Mucosa of rectum (tissue), 2 donors: ENCODE data around the gene PDGFA.
A peak's percentile ranks its signal among the peaks of the same experiment; 100 is the strongest.

ENCODE experiments used
- H3K27ac ChIP-seq, 2 donors: one replicate each; pipeline ENCODE4 v1.7.0; 2013; ENCODE audit warnings: inconsistent platforms in 2 of 2, low read depth in 2 of 2, low read length in 2 of 2
- H3K27me3 ChIP-seq, 2 donors: one replicate each; pipeline ENCODE4 v1.7.0; 2013; ENCODE audit warnings: low read length in 2 of 2; ENCODE audit not compliant: control insufficient read depth in 2 of 2, insufficient read depth in 2 of 2
- H3K36me3 ChIP-seq, 2 donors: one replicate each; pipeline ENCODE4 v1.7.0; 2013; ENCODE audit warnings: low read length in 2 of 2; ENCODE audit not compliant: control insufficient read depth in 2 of 2, insufficient read depth in 2 of 2
- H3K4me1 ChIP-seq, 2 donors: one replicate each; pipeline ENCODE4 v1.7.0; 2013; ENCODE audit warnings: low read length in 2 of 2, mild to moderate bottlenecking in 1 of 2; ENCODE audit not compliant: control insufficient read depth in 2 of 2, insufficient read depth in 2 of 2
- H3K4me3 ChIP-seq, 2 donors: one replicate each; pipeline ENCODE4 v1.7.0; 2013; ENCODE audit warnings: low read length in 2 of 2
- H3K9ac ChIP-seq, 2 donors: one replicate each; pipeline ENCODE4 v1.7.0; 2013; ENCODE audit warnings: low read length in 2 of 2, low read depth in 1 of 2, mild to moderate bottlenecking in 1 of 2
- H3K9me3 ChIP-seq, 2 donors: one replicate each; pipeline ENCODE4 v1.7.0; 2013; ENCODE audit warnings: low read length in 2 of 2; ENCODE audit not compliant: control insufficient read depth in 2 of 2
- donor health status: healthy.
- donor health status: Normal muscosa, but diverticular disease.

PDGFA gene

DNA sequence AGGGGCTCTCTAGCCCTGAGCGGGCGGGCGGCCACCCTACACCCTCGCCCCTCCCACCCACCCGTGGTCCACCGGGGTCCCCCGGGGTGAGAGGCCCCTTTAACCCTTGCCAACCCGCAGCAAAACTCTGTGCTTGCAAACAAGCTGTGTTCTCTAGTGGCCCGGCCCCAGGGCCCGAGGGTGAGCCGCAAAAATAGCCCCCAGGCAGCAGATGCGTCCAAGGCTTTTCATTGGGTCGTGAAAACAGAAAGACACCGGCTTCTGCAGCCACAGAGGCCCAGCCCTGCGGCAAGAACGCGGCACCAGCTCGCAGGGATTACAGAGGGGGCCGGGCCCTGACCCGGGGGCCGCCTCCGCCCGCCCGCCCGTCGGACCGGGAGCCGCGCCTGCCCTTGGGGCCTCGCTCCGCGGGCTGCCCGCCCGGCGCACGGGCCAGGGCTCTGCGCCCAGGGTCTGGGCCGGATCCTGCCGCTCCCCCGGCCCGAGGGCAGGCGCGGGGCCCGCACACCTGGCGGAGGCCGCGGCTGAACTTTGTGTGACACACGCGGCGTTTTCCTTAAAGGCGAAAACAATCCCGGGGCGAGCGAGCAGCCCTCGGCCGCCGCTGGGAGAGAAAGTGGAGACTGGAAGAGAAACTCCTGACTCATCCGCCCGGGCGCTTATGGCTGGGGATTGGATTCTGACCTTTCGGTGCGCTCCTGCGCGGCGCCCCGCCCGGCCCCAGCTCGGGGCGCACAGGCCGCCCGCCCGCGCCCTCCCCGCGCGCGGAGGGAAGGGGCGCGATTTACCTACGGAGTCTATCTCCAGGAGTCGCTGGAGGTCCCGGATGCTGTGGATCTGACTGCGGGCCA, 2.8 kb downstream of the PDGFA start:
- Histone ChIP-seq H3K9ac (peak overlapping the region; percentile 52 to 98), H3K4me1 (peaks cover 27 to 50% of the 10 kb centered on the region in 2 donors), H3K9me3 (no peaks in the 10 kb centered on the region), H3K36me3 (peaks cover 2 to 4% of the 10 kb centered on the region in 2 donors), H3K27ac (peak overlapping the region; percentile 95 to 98), H3K4me3 (peak overlapping the region; percentile 59 to 78), H3K27me3 (peaks cover 5 to 10% of the 10 kb centered on the region in 2 donors)

DNA sequence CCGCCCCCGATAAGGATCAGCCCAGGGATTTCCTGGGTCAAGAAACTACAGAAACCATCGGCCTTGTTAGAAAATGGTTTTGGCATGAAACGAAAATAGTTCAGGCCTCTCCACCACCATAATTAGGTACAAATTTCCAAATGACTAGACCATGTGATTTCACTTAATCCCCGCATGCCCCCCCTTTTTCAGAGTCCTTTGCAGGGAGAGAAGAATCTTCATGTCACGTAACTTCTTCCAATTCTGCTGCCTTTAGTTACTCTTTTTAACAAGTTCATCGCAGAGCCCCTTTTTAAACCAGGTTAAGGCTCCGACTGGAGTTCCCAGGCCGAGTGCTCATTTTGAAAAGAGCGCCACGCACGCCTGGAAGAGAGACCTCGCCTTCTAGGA, 3.4 kb downstream of the PDGFA start:
- Histone ChIP-seq H3K9me3 (no peaks in the 10 kb centered on the region), H3K36me3 (peaks cover 2 to 7% of the 10 kb centered on the region in 2 donors), H3K27ac (peak overlapping the region in 1 of 2 donors; percentile 95), H3K27me3 (peaks cover 4 to 7% of the 10 kb centered on the region in 2 donors), H3K4me3 (peak overlapping the region in 1 of 2 donors; percentile 16), H3K4me1 (peaks cover 23 to 47% of the 10 kb centered on the region in 2 donors), H3K9ac (peak overlapping the region in 1 of 2 donors; percentile 47)

GRCh38 chr7:515628-516027, 4.0 kb downstream of the PDGFA start:
- peak overlapping the region in 1 of 2 donors; percentile 16 for H3K4me3 ChIP-seq
- H3K9me3 ChIP-seq: no peaks in the 10 kb centered on the region
- peaks cover 2 to 8% of the 10 kb centered on the region in 2 donors for H3K36me3 ChIP-seq
- peak overlapping the region; percentile 34 to 37 for H3K9ac ChIP-seq
- peaks cover 17 to 41% of the 10 kb centered on the region in 2 donors for H3K4me1 ChIP-seq
- H3K27ac ChIP-seq: peak overlapping the region in 1 of 2 donors; percentile 15
- peaks cover 0 to 2% of the 10 kb centered on the region in 2 donors for H3K27me3 ChIP-seq

DNA sequence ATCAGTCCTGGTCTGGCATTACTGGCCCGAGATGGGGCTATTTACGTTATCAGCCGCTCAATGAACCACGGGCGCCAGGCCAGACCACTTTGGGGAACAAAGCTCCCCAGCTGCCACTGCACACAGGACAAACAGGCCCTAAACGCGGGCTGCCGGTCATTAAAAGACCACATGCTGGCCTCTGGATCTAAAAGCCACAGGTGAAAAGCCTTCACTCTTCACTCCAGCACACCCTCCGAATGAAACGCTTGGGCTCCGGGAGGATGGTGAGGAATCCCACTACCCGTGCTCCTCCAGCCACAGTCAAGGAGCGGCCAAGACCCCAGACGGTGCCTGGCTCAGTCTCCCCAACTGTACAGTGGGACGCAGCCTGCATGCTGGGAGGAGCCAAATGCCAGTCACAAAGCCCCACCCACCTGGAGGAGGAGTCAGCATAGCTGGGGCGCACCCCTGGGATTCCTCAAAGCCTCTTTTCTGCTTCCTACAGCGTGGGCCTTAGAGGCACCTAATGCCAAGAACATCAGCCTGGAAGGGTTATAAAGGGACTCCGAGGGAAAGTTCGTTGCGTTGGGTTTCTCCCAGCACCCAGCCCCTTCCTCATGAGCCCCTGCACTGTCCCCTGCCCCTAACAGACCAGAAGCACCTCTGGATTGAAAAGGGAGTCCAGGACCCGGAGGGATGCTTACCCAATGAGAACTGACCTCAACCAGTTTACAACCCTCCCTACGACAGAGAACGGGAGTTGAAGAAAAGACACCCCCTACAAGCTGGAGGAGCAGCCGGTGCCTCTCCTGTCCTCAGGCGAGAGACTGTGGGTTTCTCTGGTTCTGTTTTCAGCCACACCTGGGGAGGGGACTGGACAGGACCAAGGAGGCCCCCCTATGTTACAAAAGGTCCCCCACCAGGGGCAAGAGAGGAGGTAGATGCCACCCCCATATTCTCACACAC, 4.7 kb downstream of the PDGFA start:
- Histone ChIP-seq H3K36me3 (peaks cover 2 to 8% of the 10 kb centered on the region in 2 donors), H3K4me1 (peaks cover 16 to 39% of the 10 kb centered on the region in 2 donors), H3K27ac (peak overlapping the region in 1 of 2 donors; percentile 34), H3K9ac (peak overlapping the region; percentile 34 to 37), H3K9me3 (no peaks in the 10 kb centered on the region), H3K4me3 (no peak overlapping the region), H3K27me3 (no peaks in the 10 kb centered on the region)

DNA sequence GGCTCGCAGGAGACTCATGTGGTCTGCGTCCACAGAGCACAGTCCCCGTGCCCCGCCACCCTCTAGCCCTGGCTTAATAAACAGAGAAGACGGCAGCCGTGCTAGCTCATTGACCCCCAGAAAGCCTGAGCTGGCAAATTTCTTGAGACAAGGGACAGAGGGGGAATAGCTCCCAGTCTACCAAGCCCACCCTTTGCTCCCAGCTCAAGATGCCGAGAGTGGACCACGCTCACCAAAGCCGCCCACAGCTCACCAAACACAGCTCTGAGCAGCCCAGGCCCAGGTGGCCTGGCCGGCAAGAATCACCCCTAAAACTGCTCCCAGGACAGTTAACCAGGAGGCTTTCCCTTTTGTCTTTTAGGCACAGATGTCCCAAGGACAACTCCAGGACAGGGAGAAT, 5.4 kb downstream of the PDGFA start:
- peaks cover 16 to 39% of the 10 kb centered on the region in 2 donors for H3K4me1 ChIP-seq
- no peak overlapping the region for H3K9ac ChIP-seq
- no peak overlapping the region for H3K4me3 ChIP-seq
- no peak overlapping the region for H3K27ac ChIP-seq
- no peaks in the 10 kb centered on the region for H3K9me3 ChIP-seq
- H3K27me3 ChIP-seq: no peaks in the 10 kb centered on the region
- peaks cover 2 to 8% of the 10 kb centered on the region in 2 donors for H3K36me3 ChIP-seq

DNA sequence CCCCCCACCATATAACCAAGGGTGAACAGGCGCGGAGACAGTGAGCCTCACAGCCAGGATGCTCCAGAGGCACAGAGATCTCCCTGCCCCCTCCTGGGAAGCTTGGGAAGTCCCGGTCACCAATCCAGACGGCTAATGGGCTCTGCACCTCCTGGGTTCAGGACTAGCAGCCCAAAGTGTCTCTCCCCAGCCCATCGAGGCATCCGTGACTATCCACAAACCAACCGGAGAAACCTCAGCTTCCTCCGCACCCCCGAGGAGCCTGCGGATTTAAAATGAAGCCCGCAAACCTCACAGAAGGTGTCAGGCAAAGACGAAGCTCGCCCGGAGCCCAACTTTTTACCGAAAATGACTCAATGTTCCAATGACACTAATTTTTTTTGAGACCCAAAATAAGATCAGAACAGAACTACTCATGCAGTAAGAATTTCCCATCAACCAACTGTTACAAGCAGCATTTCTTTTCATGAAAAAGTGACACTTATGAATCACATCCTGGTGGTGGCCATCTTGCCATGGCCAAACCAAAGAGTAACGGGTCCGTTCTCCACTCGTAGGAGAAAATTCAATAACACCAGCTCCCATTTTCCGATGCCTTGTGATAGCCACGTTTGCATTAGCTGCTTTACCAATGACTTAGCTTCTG, 6.0 kb downstream of the PDGFA start:
- no peaks in the 10 kb centered on the region for H3K9me3 ChIP-seq
- peak overlapping the region in 1 of 2 donors; percentile 13 for H3K4me3 ChIP-seq
- no peaks in the 10 kb centered on the region for H3K27me3 ChIP-seq
- peak overlapping the region; percentile 57 to 67 for H3K27ac ChIP-seq
- H3K36me3 ChIP-seq: peaks cover 2 to 8% of the 10 kb centered on the region in 2 donors
- peak overlapping the region in 1 of 2 donors; percentile 66 for H3K9ac ChIP-seq
- peaks cover 16 to 39% of the 10 kb centered on the region in 2 donors for H3K4me1 ChIP-seq

GRCh38 chr7:512541-513311, 6.9 kb downstream of the PDGFA start:
- Histone ChIP-seq H3K9me3 (no peaks in the 10 kb centered on the region), H3K36me3 (peaks cover 2 to 8% of the 10 kb centered on the region in 2 donors), H3K27ac (peak overlapping the region; percentile 57 to 67), H3K4me1 (peaks cover 16 to 39% of the 10 kb centered on the region in 2 donors), H3K27me3 (no peaks in the 10 kb centered on the region), H3K9ac (peak overlapping the region in 1 of 2 donors; percentile 66), H3K4me3 (no peak overlapping the region)

GRCh38 chr7:512146-512510, 7.5 kb downstream of the PDGFA start:
- Histone ChIP-seq H3K9ac (peak overlapping the region in 1 of 2 donors; percentile 66), H3K27ac (peak overlapping the region in 1 of 2 donors; percentile 0), H3K9me3 (no peaks in the 10 kb centered on the region), H3K4me1 (peaks cover 16 to 39% of the 10 kb centered on the region in 2 donors), H3K36me3 (peaks cover 2 to 8% of the 10 kb centered on the region in 2 donors), H3K27me3 (no peaks in the 10 kb centered on the region), H3K4me3 (no peak overlapping the region)
